Anterior cingulate cortex (tissue), 58 donors: ENCODE results near the gene TSPAN5.

Experiments used
- DNase-seq, 58 donors: peaks; one replicate each; lab custom pipeline; 2025; lab: John Stamatoyannopoulos, UW

Gene TSPAN5

GRCh38 chr4:98527534-98528269 is 130.7 kb downstream of the TSPAN5 start:
- DNase-seq, result no peak

- DNase-seq, result no peak
These were observed 134.2 kb downstream of the TSPAN5 start for GRCh38 chr4:98524230-98524629.

DNA sequence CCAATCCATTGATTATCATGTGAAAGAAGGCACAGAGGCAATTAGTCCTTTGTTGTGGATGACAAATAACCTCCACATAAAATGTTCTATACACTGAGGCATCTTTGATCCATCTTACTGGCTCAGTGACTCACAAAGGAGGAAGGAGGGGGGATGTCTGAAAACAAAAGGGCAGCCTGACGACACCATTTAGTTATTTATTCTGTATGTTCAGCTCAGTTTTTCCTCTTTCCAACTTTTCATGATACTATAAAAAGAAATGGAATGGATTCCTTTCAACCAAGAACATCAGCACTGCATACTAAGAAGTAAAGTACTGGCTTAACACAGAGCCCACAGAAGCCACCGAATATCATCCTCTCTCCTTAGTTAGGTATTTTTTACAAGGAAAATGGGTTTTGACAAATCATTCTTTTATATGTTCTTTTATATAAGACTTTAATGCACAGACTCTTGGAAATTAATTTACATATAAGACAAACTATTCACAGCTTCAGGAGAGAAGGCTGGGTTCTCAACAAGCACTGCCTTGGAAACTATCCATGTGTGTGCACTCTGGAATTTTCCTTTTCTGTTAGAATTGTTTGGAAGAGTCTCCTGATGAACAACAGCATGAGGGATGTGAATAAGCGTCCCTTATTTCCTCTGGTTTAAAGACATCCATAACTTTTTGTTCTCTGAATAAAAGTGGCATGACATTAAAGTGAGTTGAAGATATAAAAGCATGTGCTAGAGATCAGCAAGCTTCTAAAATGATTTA is 135.6 kb downstream of the TSPAN5 start:
- peak in 2 of 58 donors; percentile 28 to 51 for DNase-seq

GRCh38 chr4:98522062-98522461 is 136.3 kb downstream of the TSPAN5 start:
- DNase-seq, result peak in 2 of 58 donors; percentile 7 to 14

GRCh38 chr4:98521486-98521885 is 136.9 kb downstream of the TSPAN5 start:
- DNase-seq, result no peak

DNA sequence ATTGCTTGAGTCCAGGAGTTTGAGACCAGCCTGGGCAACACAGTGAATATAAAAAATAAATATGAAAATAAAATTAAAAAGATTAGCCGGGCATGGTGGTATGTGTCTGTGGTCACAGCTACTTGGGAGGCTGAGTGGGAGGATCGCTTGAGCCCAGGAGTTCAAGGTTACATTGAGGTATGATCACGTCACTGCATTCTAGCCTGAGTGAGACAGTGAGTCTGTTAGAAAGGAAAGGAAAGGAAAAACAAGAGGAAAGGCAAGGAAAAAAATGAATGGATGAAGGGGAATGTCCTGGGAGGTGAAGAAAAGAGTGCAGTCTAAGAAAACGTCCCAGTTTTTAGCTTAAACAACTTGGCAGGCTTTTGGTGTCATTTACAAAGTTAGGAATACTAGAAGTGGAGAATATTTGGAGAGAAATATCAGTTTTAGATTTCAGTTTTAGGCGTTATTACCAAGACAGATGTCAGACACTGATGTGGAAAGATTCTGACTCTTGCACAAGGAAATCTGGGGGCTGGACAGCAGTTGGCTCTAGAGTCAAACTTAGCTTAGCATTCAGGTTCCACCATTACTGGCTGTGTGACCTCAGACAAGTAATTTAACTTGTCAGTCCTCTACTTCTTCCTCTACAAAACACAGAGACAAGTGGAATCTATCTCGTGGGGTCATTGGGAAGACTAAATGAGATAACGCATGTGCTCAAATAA is 139.0 kb downstream of the TSPAN5 start:
- no peak for DNase-seq

DNA sequence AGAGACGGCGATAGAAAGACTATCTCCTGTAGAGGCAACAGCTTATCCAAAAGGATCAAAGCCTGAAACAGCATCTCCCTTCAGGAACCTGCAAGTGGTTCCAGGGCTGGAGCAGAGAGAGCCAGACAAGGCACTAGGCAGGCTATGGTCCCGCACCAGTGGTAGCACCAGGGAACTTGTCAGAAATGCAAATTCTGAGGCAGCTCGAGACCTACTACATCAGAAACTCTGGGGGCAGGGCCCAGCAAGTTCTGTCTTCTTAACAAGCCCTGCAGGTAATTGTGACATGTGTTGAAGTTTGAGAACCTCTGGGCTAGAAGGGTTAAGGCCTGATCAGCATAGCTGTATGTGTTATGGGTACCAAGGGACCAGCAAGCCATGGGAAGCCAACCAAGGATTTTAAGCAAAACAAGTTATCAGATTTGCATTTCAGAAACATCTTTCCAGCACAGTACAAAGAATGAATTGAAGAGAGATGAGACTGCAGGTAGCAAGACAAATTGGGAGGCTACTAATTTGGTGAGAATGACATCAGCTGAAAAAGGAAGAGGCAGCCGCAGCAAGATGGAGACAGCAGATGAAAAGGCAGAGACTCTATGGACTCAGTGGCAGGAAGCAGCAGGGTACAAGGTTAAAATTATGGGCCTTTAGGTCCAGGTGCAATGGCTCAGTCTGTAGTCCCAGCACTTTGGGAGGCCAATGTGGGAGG is 139.7 kb downstream of the TSPAN5 start:
- no peak for DNase-seq

DNA sequence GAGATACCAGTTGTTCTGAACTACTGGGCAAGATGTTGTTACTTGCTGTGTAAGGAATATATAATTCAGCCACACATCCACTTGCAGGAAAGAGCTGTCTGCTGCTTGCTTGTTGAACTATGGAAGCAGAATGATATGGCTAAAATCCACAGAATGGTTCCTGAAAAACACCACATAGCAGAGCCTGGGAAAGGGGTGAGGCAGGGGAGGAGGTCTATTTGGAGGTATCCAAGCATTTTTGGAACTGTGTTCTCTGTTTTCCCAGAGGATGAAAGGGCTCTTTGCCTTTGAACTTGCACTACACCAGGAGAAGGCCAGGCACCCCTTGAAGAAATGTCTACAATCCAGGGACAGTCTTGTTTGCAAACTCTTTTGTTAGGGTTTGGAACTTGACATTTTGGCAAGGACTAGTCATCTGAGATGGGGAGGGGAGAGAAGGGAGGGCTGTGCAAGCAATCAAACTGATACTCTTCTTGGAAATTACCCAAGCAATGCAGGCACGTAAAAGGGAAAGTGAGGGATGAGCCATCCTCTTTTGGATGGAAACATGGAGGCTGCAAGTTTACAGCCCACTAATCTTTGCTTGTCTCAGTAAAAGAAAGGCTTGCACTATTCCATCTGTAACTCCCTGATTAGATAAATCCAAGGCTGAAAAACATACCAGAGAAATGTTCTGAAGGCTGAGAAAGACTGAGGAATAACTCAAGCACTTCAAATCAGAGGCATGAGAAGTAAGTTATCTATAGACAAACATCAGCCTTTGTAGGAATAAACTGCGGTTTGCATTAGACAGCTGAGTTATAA is 141.0 kb downstream of the TSPAN5 start:
- no peak for DNase-seq

- no peak for DNase-seq
These were observed 141.8 kb downstream of the TSPAN5 start for GRCh38 chr4:98516441-98517217.

- DNase-seq, result peak in 1 of 58 donors; percentile 22
These were observed 142.4 kb downstream of the TSPAN5 start for GRCh38 chr4:98516042-98516440.

GRCh38 chr4:98515470-98515809 is 143.0 kb downstream of the TSPAN5 start:
- no peak for DNase-seq

DNA sequence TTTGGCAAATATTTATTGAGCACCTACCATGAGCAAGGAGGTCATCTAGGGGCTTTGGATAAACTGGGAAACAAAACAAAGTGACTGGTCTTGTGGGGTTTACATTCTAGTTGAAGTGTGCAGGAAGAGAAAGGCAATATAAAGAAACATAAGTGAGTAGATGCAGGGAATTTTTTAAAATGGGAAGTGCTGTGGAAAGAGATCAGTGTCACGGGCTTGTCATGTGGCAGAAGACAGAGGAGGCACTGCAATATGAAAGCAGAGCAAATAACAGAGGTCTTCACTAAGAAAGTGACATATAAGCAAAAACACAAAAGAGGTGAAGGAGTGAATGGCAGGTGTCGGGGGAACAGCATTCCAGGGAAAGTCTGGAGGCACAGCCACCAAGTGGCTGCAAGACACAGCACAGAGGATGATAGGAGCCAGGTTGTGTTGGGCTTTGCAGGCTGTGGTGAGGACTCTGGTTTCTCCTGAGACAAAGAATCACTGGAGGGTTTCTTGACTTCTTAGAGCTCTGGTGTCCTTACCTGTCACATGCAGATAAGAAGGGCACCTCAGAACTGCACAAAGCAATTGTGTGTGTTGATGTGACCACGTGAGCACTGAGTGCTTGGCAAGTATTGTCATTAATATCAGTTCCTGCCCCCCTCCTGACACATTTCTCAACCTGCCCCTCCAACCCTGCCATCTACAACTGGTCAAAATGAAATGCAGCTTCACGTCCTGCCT is 143.5 kb downstream of the TSPAN5 start:
- DNase-seq, result no peak

- no peak for DNase-seq
These were observed 145.5 kb downstream of the TSPAN5 start for GRCh38 chr4:98512918-98513317.

DNA sequence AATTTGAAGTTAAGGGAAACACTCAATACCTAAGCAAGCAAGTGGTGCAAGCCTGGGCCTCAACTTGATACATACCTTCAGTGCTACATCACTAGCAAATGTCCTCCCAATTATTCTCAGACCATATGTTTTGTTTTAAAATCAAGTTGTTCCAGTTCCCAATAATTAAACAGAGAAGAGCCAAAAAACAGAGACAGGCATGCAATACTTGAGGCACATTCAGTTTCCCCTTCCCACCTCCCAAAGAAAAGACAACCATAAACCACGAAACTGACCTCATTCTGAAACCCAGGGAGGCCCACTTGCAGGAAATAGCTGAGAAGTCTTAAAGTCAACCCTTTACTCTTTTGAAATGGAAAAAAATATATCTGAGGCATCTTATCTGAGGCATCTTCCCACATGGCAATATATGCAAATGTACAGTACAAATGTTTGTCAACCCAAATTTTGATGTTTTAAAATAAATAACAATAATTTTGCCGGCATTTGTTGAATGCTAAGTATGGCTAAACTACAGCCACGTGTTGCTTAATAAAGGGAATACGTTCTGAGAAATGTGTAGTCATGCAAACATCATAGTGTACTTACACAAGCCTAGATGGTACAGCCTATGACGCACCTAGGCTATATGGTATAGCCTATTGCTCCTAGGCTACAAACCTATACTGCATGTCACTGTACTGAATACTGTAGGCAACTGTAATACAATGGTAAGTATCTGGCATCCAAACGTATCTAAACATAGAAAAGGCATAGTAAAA is 147.5 kb downstream of the TSPAN5 start:
- no peak for DNase-seq

DNA sequence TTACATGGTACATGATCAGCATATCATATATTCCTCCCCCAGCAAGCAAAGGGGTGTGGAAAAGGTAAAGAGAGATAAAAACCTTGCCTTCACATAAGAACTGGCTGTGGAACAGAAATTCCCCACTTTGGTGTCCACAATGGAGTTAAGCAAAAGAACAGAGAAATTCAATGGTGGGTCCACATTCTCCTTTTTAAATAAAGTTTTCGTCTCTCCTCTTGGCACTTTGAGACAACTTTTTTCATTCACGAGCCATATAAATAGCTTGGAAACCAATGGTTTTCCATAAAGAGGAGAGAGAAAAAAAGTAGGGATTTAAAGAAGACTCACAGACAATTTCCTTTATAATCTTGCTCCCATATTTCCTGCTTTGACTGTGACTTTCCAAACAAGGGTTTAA is 148.1 kb downstream of the TSPAN5 start:
- no peak for DNase-seq

GRCh38 chr4:98509721-98510120 is 148.7 kb downstream of the TSPAN5 start:
- no peak for DNase-seq

DNA sequence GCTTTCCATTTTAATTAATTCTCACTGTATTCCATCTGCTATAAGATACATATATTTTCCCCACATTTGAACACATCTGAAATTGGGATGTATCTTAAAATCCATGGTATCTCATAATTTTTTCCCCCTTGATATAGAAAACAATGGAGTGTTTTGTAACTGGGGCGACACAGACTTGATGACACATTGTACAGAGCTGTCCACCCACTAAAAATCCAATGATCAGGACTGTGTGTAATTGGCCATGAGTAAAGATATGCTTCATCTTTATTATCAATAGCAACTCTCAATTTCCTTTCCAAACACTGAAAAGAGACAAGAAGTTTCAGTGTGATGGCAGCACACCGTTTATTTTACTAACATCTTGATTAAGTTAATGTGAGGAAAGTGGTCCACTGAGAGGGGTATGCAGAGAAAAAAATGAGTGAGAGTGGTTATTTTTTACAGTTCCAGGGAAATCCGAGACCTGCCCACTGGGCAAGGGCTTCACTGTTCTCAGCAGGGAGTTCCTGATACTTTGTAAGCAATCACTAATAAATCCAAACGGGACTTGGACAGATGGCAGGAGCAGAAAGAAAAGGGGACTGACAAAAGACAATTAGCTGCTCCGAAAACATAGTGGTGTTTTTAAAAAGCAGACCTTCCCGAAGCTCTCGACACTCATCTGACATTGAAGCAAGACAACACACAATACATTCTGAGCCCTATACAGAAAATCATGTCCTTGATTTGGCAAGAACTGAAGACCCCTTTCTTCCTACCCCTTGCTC is 149.4 kb downstream of the TSPAN5 start:
- DNase-seq, result no peak
